H1 (cell line): ENCODE measurements around the gene STAC. TPM values are rescaled to one million over a fixed set of nuclear protein-coding genes. Genes with fewer than 3 reads are reported as not detected.

ENCODE experiments used
- CTCF ChIA-PET: fragments of 300-600 bp; sonication (Branson Sonifier 250); formaldehyde crosslinking; loops from one replicate; lab custom pipeline; 2021; ENCODE audit not compliant: partially characterized antibody; lab: Charles Lee
- POLR2A ChIA-PET: fragments of 300-600 bp; sonication (Branson Sonifier 250); formaldehyde crosslinking; loops from one replicate; lab custom pipeline; 2021; ENCODE audit warnings: inconsistent platforms; ENCODE audit not compliant: partially characterized antibody; lab: Charles Lee
- DNase-seq, 2 experiments: peaks; one replicate each; pipeline versions ENCODE4 v3.0.0 to v3.0.0-alpha.2; 2010 to 2022; ENCODE audit warnings: low spot score in 2 of 2, low read depth in 1 of 2, mixed read lengths in 1 of 2
- FAIRE-seq: peaks from 2 replicates; lab custom pipeline; 2011; peaks lifted over from hg19 to GRCh38; lab: Jason Lieb, UNC
- H2AFZ ChIP-seq: 2 replicates; pipeline ENCODE4 v1.8.1; 2012; ENCODE audit warnings: low read length, inconsistent platforms
- H2AK5ac ChIP-seq: 2 replicates; pipeline ENCODE4 v1.6.1; 2013; ENCODE audit warnings: low read depth, low read length
- H2BK120ac ChIP-seq: replicated peaks from 2 replicates; pipeline ENCODE3; 2013; ENCODE audit warnings: low read depth, low read length, inconsistent platforms
- H2BK12ac ChIP-seq: 2 replicates; pipeline ENCODE4 v1.6.1; 2013; ENCODE audit warnings: low read depth, low read length
- H2BK15ac ChIP-seq: 2 replicates; pipeline ENCODE4 v1.6.1; 2013; ENCODE audit warnings: low read length
- H2BK20ac ChIP-seq: 2 replicates; pipeline ENCODE4 v1.6.1; 2013; ENCODE audit warnings: low read length
- H2BK5ac ChIP-seq: 2 replicates; pipeline ENCODE4 v1.6.1; 2013; ENCODE audit warnings: low read depth, low read length
- H3K14ac ChIP-seq: 2 replicates; pipeline ENCODE4 v1.6.1; 2013; ENCODE audit warnings: inconsistent platforms; ENCODE audit not compliant: insufficient read length
- H3K18ac ChIP-seq: 2 replicates; pipeline ENCODE4 v1.6.1; 2013; ENCODE audit warnings: low read length; ENCODE audit errors: extremely low read depth
- H3K23ac ChIP-seq: 2 replicates; pipeline ENCODE4 v1.6.1; 2013; ENCODE audit warnings: inconsistent platforms; ENCODE audit not compliant: insufficient read length
- H3K23me2 ChIP-seq: 2 replicates; pipeline ENCODE4 v1.6.1; 2013; ENCODE audit warnings: low read depth, low read length
- H3K27ac ChIP-seq: 2 replicates; pipeline ENCODE4 v1.6.1; 2011; ENCODE audit warnings: low read depth, low read length, inconsistent platforms
- H3K27me3 ChIP-seq, 4 experiments: replicated peaks in 1 of 4; 1 replicate in 1 of 4; 2 replicates in 3 of 4; pipeline versions ENCODE4 v1.6.1 to v1.8.1; 2011 to 2013; ENCODE audit warnings: low read length in 3 of 4, mild to moderate bottlenecking in 3 of 4, inconsistent platforms in 2 of 4, mixed read lengths in 2 of 4, moderate library complexity in 1 of 4; ENCODE audit not compliant: control insufficient read depth in 3 of 4, insufficient read depth in 3 of 4; ENCODE audit errors: extremely low read depth in 1 of 4
- H3K36me3 ChIP-seq, 4 experiments: 2 replicates each; pipeline versions ENCODE4 v1.6.1 to v1.8.1; 2011 to 2013; ENCODE audit warnings: mild to moderate bottlenecking in 4 of 4, low read length in 3 of 4, moderate library complexity in 2 of 4, control low read depth in 1 of 4, inconsistent platforms in 1 of 4; ENCODE audit not compliant: insufficient read depth in 4 of 4, control insufficient read depth in 2 of 4
- H3K4ac ChIP-seq: replicated peaks from 2 replicates; pipeline ENCODE3; 2013; ENCODE audit warnings: low read length, low read depth, mixed read lengths, inconsistent platforms; ENCODE audit not compliant: insufficient read length
- H3K4me1 ChIP-seq, 4 experiments: replicated peaks in 1 of 4; 1 replicate in 1 of 4; 2 replicates in 3 of 4; pipeline versions ENCODE4 v1.6.1 to v1.8.1; 2011 to 2013; ENCODE audit warnings: low read length in 3 of 4, inconsistent platforms in 2 of 4, mixed read lengths in 1 of 4; ENCODE audit not compliant: insufficient read depth in 4 of 4, control insufficient read depth in 3 of 4
- H3K4me2 ChIP-seq, 2 experiments: 2 replicates each; pipeline versions ENCODE4 v1.6.1 to v1.8.1; 2011 to 2013; ENCODE audit warnings: low read depth in 2 of 2, low read length in 2 of 2, control low read depth in 1 of 2, inconsistent platforms in 1 of 2, mild to moderate bottlenecking in 1 of 2; ENCODE audit not compliant: insufficient read depth in 1 of 2
- H3K4me3 ChIP-seq, 4 experiments: fragments of 200-600, 300-600 bp in 1 of 4; sonication (generic), shearing (Covaris generic), sonication (Bioruptor Twin) in 1 of 4; 2 replicates each; pipeline versions ENCODE4 v1.5.1 to v1.8.1; 2011 to 2016; ENCODE audit warnings: low read length in 4 of 4, low read depth in 3 of 4, control low read depth in 2 of 4, inconsistent platforms in 2 of 4, mild to moderate bottlenecking in 2 of 4, mixed read lengths in 1 of 4, moderate library complexity in 1 of 4; ENCODE audit not compliant: insufficient read depth in 2 of 4; ENCODE audit errors: extremely low read depth in 1 of 4
- H3K56ac ChIP-seq: replicated peaks from 2 replicates; pipeline ENCODE3; 2013; ENCODE audit warnings: low read depth, mild to moderate bottlenecking, mixed read lengths, low read length, inconsistent platforms; ENCODE audit not compliant: insufficient read length
- H3K79me1 ChIP-seq: 2 replicates; pipeline ENCODE4 v1.6.1; 2013; ENCODE audit warnings: low read depth, low read length, control low read depth
- H3K79me2 ChIP-seq, 2 experiments: 2 replicates each; pipeline versions ENCODE4 v1.6.1 to v1.8.1; 2012 to 2013; ENCODE audit warnings: low read length in 2 of 2, mild to moderate bottlenecking in 2 of 2, inconsistent platforms in 1 of 2; ENCODE audit not compliant: insufficient read depth in 2 of 2, control insufficient read depth in 1 of 2
- H3K9ac ChIP-seq, 4 experiments: replicated peaks in 1 of 4; 1 replicate in 1 of 4; 2 replicates in 3 of 4; pipeline versions ENCODE4 v1.6.1 to v1.8.1; 2011 to 2013; ENCODE audit warnings: low read depth in 3 of 4, low read length in 3 of 4, control low read depth in 2 of 4, mild to moderate bottlenecking in 2 of 4, moderate library complexity in 2 of 4, inconsistent platforms in 1 of 4; ENCODE audit errors: extremely low read depth in 1 of 4
- H3K9me3 ChIP-seq, 2 experiments: 2 replicates each; pipeline versions ENCODE4 v1.6.1 to v1.8.1; 2012 to 2013; ENCODE audit warnings: mild to moderate bottlenecking in 2 of 2, moderate library complexity in 2 of 2, control low read depth in 1 of 2, inconsistent platforms in 1 of 2, low read depth in 1 of 2, low read length in 1 of 2, mixed read lengths in 1 of 2; ENCODE audit not compliant: insufficient read depth in 2 of 2
- H4K20me1 ChIP-seq, 2 experiments: replicated peaks in 1 of 2; 2 replicates each; pipeline versions ENCODE3 to v1.8.1; 2011 to 2013; ENCODE audit warnings: inconsistent platforms in 2 of 2, low read length in 2 of 2, mild to moderate bottlenecking in 1 of 2; ENCODE audit not compliant: insufficient read depth in 2 of 2, control insufficient read depth in 1 of 2
- H4K5ac ChIP-seq: 2 replicates; pipeline ENCODE4 v1.6.1; 2013; ENCODE audit warnings: low read length, low read depth, mixed read lengths, inconsistent platforms; ENCODE audit not compliant: insufficient read length
- H4K8ac ChIP-seq: 2 replicates; pipeline ENCODE4 v1.8.0; 2013; ENCODE audit warnings: mild to moderate bottlenecking, moderate library complexity, low read length, inconsistent platforms; ENCODE audit not compliant: insufficient read depth; ENCODE audit errors: extremely low read depth
- H4K91ac ChIP-seq: replicated peaks from 2 replicates; pipeline ENCODE3; 2013; ENCODE audit warnings: low read length, mixed read lengths, inconsistent platforms; ENCODE audit not compliant: insufficient read length
- BCL11A ChIP-seq, 2 experiments: IDR thresholded peaks; one replicate each; pipeline ENCODE4 v1.6.1; 2011; ENCODE audit warnings: low read depth in 2 of 2, low read length in 2 of 2, mild to moderate bottlenecking in 2 of 2
- BRCA1 ChIP-seq: IDR thresholded peaks from 2 replicates; pipeline ENCODE4 v1.6.1; 2012; ENCODE audit warnings: low read depth, low read length, improper control_type of control experiment
- CBX5 ChIP-seq: fragments of 300-800, 300-1000 bp; sonication (generic); IDR thresholded peaks from 2 replicates; pipeline ENCODE4 v1.7.1; 2016; ENCODE audit warnings: antibody characterized with exemption, low read length, low read depth
- CBX8 ChIP-seq: fragments of 300-800, 300-1000 bp; sonication (generic); IDR thresholded peaks from 2 replicates; pipeline ENCODE4 v1.7.1; 2016; ENCODE audit warnings: low read depth, low read length, borderline replicate concordance
- GABPA ChIP-seq: IDR thresholded peaks from 2 replicates; pipeline ENCODE4 v1.6.1; 2011; ENCODE audit warnings: mild to moderate bottlenecking, low read length, moderate library complexity, borderline replicate concordance; ENCODE audit not compliant: insufficient read depth
- HDAC6 ChIP-seq: IDR thresholded peaks from one replicate; pipeline ENCODE4 v1.7.1; 2012; ENCODE audit warnings: low read depth, mild to moderate bottlenecking, inconsistent platforms, low read length, moderate library complexity
- KDM4A ChIP-seq: IDR thresholded peaks from one replicate; pipeline ENCODE4 v1.7.1; 2012; ENCODE audit warnings: low read depth, mild to moderate bottlenecking, moderate library complexity, low read length, inconsistent platforms; ENCODE audit not compliant: severe bottlenecking
- PHF8 ChIP-seq: fragments of 200-600 bp; sonication (generic); conservative IDR thresholded peaks from 2 replicates; pipeline ENCODE4 v1.7.1; 2012; ENCODE audit warnings: low read depth, mild to moderate bottlenecking, inconsistent platforms, low read length, moderate library complexity
- SAP30 ChIP-seq: fragments of 300-600 bp; sonication (generic); IDR thresholded peaks from 2 replicates; pipeline ENCODE4 v1.7.1; 2012; ENCODE audit warnings: low read length, moderate library complexity, mild to moderate bottlenecking, inconsistent platforms; ENCODE audit not compliant: insufficient read depth, insufficient replicate concordance
- SIN3A ChIP-seq, 2 experiments: IDR thresholded peaks in 1 of 2; conservative IDR thresholded peaks in 1 of 2; 2 replicates each; pipeline ENCODE4 v1.6.1; 2011 to 2012; ENCODE audit warnings: low read length in 2 of 2, improper control_type of control experiment in 1 of 2, low read depth in 1 of 2, mild to moderate bottlenecking in 1 of 2
- TBP ChIP-seq: IDR thresholded peaks from 2 replicates; pipeline ENCODE4 v1.6.1; 2011; ENCODE audit warnings: low read depth, low read length, improper control_type of control experiment
- WGBS, 2 experiments: shearing (Covaris generic) in 1 of 2; methylation state at CpG; one replicate each; pipeline versions ENCODE4 v1.1.6 to v1.1.7; 2013 to 2015; ENCODE audit warnings: low lambda C conversion rate in 2 of 2, mixed read lengths in 2 of 2, inconsistent platforms in 1 of 2, low coverage in 1 of 2, missing lambda C conversion rate in 1 of 2; ENCODE audit not compliant: insufficient replicate concordance in 2 of 2, insufficient coverage in 1 of 2, insufficient read length in 1 of 2; ENCODE audit errors: extremely low coverage in 1 of 2, missing lambda C conversion rate in 1 of 2; 5-methylcytosine and 5-hydroxymethylcytosine counted together
- polyA plus RNA-seq, 7 experiments: library from polyadenylated mRNA; depleted of rRNA in 3 of 7; stranded (reverse) in 5 of 7; unstranded in 2 of 7; fragments of >200 nt in 5 of 7; fragments of 200-250 nt in 2 of 7; gene quantifications; 1 replicate in 5 of 7; 2 replicates in 1 of 7; 4 replicates in 1 of 7; pipeline versions ENCODE4 v1.2.1 to v1.2.3, GENCODE V29; 2011 to 2013; ENCODE audit warnings: missing spikeins in 2 of 7, mixed read lengths in 2 of 7
- total RNA-seq: library from RNA; stranded (reverse); fragmentation: NEBNext Ultra II Directional; extraction: Animal tissue kit (Norgen Biotek cat#: 25700); gene quantifications from 2 replicates; pipeline ENCODE4 v1.2.1, GENCODE V29; 2021
- TF ChIP-seq, protein P1 (sequence below): IDR thresholded peaks from 2 replicates; pipeline ENCODE4 v1.6.1; 2011; ENCODE audit warnings: low read depth, mild to moderate bottlenecking, low read length; ENCODE audit not compliant: insufficient read depth

Gene STAC
- total and polyA plus RNA-seq, 2 of the 8 experiments (the other 6 are each of a cell fraction or from before 2014, with no cell fraction given), result 8.0 to 18.1 TPM

DNA sequence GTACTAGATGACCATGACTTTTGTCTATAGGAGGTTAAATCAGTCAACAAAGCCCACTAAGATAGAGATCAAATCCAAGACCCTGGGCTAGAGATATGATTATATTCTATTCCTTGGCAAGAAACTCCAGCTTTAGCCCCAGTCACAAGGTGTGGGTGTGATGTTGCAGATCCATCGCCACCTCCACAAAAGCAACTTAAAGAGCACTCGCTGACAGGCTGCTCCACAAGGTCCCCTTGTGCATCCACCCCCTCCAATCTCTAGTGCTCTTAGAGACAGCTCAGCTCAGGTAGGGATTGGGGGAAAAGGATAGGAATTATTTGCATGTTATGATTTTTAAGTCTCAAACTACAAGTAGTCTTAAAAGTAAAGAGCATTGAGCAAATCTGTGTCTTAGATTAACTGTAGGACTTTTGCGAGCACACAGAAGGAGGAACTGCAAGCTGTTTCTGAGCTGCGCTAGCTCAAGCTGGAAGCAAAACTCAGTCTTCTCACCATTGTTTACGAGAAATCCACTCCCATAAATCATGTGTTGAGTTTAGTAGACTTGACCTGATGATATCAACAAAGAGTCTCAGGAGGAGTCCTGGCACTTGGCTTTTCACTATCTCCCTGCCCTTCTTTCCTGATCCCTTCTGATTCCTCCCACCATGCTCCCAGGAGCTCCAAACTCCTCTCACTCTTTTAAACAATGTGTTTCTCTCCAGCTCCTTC is 177.6 kb downstream of the STAC start:
- Histone ChIP-seq H3K27ac (no peak overlapping the region), H2BK12ac (no peak overlapping the region), H2BK5ac (no peak overlapping the region), H3K9me3 (no peaks in the 10 kb centered on the region), H2BK120ac (no peak overlapping the region), H3K23me2 (no peaks in the 10 kb centered on the region; the same call in 1 of the 2 replicates), H3K56ac (no peak overlapping the region), H3K9ac (no peak overlapping the region), H3K14ac (no peak overlapping the region), H3K79me2 (no peaks in the 10 kb centered on the region), H2BK15ac (no peak overlapping the region), H3K23ac (no peak overlapping the region), H4K20me1 (no peaks in the 10 kb centered on the region), H3K36me3 (no peaks in the 10 kb centered on the region), H3K79me1 (no peaks in the 10 kb centered on the region), H3K4ac (no peak overlapping the region), H4K8ac (no peak overlapping the region), H3K18ac (no peak overlapping the region), H4K91ac (no peak overlapping the region), H4K5ac (no peak overlapping the region), H3K27me3 (no peaks in the 10 kb centered on the region), H3K4me3 (no peak overlapping the region), H3K4me2 (no peak overlapping the region), H3K4me1 (no peaks in the 10 kb centered on the region), H2AK5ac (no peak overlapping the region), H2BK20ac (no peak overlapping the region), H2AFZ (no peak overlapping the region)
- WGBS, 2 experiments, result 90% methylated on average over 5 of the region's 5 CpGs; no CpG with 5 or more reads in 1 of the 2 experiments
- POLR2A ChIA-PET, result no interaction called here
- CTCF ChIA-PET, result interaction anchor here (0.8 to 4.3 kb wide), 3 partner anchors 17 to 592 kb away, joined by 4 to 16 read pairs (median 4); no protein-coding TSS in a partner anchor
- DNase-seq, result no peak
- no peak for FAIRE-seq
- TF ChIP-seq GABPA (no peak), BCL11A (IDR thresholded peaks at IDR 0.05; ENCODE audit: low read depth in 2 of 2, low read length in 2 of 2) (no peak), TBP (no peak), PHF8 (no peak), BRCA1 (no peak), CBX5 (no peak), SAP30 (no peak), HDAC6 (no peak), KDM4A (no peak), SIN3A (conservative IDR thresholded peaks at IDR 0.05 in 1 of 2, IDR thresholded peaks at IDR 0.05 in 1 of 2; ENCODE audit: low read depth in 1 of 2, low read length in 2 of 2) (no peak), CBX8 (no peak)
- TF ChIP-seq, protein P1, sequence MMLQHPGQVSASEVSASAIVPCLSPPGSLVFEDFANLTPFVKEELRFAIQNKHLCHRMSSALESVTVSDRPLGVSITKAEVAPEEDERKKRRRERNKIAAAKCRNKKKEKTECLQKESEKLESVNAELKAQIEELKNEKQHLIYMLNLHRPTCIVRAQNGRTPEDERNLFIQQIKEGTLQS, result no peak
